Astrocyte of the hippocampus (primary cell): ENCODE measurements around the gene CARMIL1.
"Not testable (repeated sequence)": the region's sequence is repeated elsewhere in the genome, so short reads cannot be mapped to it uniquely, and the experiment has no call there.

Source experiments
- DNase-seq: peaks from one replicate; pipeline ENCODE4 v3.0.0; 2011; ENCODE audit warnings: low read depth, low spot score

CARMIL1 gene

DNA sequence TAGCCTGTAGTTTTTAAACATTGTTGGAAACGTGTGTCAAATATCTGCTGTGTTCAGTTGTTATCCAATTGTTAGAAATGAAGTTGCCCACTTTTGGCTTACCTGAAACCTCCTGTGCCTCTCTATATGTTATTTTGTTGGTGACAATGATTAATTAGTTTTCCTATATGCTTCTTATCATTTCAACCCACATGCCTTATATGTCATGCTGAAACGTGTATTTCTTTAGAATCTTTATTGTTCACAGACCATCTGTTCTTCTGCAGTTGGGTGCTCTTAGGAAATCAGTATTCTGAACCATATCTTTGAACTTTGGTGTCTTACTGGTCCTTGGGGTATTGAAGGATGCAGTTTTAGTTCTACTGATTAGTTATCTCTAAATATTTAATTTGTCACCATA, 281.7 kb downstream of the CARMIL1 start:
- no peak for DNase-seq

GRCh38 chr6:25564943-25565342, 285.8 kb downstream of the CARMIL1 start:
- DNase-seq = no peak

DNA sequence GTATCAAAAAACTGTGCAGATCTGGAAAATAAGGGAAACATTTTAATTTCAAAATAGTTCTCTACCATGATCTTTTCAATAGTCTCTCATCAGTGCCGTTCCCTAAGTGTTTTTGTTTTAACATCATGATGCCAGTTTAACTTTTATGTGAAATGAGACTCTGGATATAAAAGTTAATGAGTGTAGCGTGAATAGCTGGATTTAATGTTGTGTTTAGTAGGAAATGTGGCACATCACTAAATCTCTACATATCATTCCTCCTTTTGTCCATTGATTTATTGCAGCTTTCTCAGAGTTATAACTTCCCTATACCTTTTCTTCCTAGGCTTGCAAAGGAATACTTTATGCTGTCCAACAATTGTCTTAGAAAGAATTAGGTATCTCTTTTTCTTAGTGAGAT, 291.4 kb downstream of the CARMIL1 start:
- no peak for DNase-seq

DNA sequence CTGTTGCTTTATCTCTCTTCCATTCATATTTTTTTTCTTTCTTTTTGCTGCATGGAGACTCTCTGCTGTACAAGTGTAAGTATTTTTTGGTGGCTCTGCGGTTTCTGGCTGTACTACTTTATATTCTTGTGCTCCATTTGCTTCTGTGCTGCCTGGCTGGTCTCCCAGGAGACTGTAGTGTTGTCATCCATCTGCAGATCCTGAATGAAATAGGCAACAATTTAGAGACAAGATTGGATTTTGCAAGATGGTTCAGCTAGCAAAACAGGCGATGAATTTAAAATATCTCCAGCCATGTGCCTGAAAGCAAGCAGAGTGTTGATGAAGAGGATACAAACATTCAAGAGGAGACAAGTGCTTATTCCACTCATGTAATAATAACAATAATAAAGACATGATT, 297.7 kb downstream of the CARMIL1 start:
- peak; percentile 72 for DNase-seq

DNA sequence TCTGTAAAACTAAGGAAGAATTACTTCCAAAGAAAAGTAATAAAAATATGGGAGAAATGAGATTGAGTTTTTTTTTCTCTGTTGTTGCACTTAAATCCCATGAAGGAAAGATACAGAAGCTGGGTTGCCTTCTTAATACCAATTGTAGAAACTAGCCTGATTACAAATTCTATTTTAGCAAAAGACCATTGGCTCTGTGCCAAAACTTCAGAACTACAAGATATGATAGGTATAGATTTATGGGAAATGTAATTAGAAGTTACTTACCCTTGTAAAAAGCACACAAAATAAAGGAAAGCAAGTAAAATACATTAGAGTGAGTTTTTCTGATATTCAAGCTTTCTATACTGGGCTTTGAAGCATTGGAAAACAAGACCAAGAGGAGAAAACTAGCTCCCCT, 299.4 kb downstream of the CARMIL1 start:
- no peak for DNase-seq

DNA sequence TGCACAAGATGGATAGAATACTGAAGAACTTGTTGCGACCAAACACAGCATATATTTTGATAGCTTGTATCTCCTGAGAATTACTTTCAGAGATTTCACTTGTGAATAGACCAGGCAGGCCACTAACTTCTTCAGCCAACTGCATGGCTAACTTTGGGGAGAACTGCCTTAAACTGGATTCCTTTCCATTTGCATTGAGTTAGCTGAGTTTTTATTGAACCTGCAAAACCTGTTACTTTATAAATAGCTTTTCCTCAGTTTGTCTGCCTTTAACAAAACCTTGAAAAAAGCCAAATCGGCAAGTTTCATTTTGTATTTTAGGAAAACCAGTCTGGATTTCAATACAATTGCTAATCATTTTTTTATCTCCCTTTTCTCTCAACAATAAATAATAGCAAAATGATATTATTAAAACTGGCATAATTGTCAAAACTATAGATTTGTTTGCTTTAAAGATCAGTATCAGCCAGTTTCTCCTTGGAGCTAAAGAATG, 300.3 kb downstream of the CARMIL1 start:
- DNase-seq = no peak

GRCh38 chr6:25579902-25580495, 300.8 kb downstream of the CARMIL1 start:
- DNase-seq = no peak

GRCh38 chr6:25582101-25582500, 302.9 kb downstream of the CARMIL1 start:
- DNase-seq = peak; percentile 16

DNA sequence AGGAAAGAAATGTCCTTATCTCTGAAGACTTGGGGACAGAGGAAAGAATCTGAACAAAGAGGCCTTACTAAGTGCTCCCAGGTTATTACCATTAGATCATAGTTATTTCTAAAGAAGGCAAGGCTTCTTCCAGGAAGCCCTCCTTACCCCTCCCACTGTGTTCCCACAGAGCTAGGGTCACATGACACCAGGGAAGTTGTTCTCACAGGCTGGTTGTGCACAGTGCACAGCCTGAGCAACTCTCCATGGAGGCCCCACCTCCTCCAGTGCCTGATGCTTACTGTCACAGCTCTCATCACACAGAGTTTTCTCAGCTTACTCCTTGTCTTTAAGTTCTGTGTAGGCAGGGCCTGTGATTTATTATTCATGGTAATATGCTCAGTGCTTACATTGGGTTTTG, 303.9 kb downstream of the CARMIL1 start:
- no peak for DNase-seq

DNA sequence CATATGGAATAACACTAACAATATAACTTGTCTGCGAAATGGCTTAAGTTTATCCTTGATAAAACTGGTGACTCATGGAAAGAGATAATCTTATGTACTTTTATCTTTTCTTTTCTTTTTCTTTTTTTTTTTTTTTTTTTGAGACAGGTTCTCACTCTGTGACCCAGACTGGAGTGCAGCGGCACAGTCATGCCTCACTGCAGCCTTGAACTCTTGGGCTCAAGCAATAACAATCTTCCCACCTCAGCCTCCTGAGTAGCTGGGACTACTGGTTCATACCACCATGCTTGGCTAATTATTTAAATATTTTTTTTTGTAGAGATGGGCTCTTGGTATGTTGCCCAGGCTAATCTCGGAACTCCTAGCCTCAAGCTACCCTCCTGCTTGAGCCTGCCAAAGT, 304.7 kb downstream of the CARMIL1 start:
- no peak for DNase-seq

GRCh38 chr6:25585225-25585624, 306.1 kb downstream of the CARMIL1 start:
- DNase-seq = no peak

DNA sequence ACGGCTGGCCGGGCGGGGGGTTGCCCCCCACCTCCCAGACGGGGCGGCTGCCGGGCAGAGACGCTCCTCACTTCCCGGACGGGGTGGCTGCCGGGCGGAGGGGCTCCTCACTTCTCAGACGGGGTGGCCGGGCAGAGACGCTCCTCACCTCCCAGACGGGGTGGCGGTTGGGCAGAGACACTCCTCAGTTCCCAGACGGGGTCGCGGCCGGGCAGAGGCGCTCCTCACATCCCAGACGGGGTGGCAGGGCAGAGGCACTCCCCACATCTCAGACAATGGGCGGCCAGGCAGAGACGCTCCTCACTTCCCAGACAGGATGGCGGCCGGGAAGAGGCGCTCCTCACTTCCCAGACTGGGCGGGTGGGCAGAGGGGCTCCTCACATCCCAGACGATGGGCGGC, 306.9 kb downstream of the CARMIL1 start:
- not testable (repeated sequence) for DNase-seq

DNA sequence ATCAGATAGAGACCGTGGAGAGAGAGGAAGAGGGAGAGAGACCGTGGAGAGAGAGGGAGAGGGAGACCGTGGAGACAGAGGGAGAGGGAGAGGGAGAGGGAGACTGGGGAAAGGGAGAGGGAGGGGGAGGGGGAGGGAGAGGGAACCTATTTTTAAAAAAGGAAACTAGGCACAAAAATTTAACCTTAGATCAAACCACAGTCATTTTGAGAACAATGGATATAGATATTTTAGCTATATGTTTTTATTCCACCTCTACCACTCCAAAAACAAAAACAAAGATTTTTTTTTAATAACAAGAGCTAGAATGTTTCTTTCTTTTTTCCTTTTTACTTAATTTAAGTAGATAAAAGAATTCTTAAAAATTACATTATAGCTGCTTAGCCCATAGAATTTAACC, 307.8 kb downstream of the CARMIL1 start:
- no peak for DNase-seq

DNA sequence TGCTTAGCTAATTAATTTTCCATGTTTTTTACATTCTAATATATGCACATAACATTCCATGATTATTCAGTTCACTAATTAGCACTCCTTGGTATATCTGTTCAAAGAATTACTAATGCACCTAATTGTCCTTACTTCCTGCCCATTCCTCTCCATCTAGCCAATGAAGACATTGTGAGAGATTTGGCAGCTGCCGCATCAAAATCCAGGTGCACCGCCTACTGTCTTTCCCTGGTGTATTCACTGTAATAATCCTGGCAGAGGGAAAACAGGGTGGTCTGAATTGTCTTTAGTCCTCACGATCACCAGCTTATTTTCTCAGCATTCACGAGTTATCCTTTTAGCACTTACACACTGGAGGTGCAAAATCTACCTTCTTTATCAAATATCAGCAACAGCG, 311.8 kb downstream of the CARMIL1 start:
- no peak for DNase-seq

- DNase-seq = no peak
Observed at GRCh38 chr6:25596928-25597818, 318.0 kb downstream of the CARMIL1 start.

DNA sequence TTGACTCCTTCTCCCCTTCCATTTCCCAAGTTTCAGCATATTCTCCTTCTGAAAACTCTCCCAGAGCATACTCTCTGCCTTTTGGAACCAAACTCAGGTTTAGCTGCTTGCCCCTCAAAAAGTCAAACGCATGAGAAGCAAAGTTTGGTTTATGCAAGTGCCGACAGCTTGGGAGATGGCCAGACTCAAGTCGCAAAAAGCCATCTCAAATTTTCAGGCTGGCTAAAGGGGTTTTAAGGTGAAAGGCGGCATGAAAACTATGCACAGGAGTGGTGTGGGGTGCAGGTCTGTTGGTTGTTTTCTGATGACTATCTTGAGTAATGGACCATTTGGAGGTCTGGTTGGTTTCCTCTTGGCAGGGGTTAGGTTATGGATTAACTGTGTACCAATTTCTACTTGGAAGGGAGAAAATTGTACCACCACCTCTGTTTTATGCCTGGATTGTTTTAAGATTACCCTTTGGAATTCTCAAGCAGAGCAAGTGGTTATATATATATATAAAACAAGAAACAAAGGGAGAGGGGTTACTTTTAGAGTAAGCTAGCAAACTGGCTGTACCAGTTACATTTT, 320.4 kb downstream of the CARMIL1 start:
- no peak for DNase-seq

- DNase-seq = peak; percentile 64
Observed at GRCh38 chr6:25601800-25602673, 322.9 kb downstream of the CARMIL1 start.

GRCh38 chr6:25602674-25602982, 323.5 kb downstream of the CARMIL1 start:
- DNase-seq = no peak

GRCh38 chr6:25603251-25603650, 324.1 kb downstream of the CARMIL1 start:
- DNase-seq = no peak

GRCh38 chr6:25606151-25606550, 327.0 kb downstream of the CARMIL1 start:
- DNase-seq = no peak

DNA sequence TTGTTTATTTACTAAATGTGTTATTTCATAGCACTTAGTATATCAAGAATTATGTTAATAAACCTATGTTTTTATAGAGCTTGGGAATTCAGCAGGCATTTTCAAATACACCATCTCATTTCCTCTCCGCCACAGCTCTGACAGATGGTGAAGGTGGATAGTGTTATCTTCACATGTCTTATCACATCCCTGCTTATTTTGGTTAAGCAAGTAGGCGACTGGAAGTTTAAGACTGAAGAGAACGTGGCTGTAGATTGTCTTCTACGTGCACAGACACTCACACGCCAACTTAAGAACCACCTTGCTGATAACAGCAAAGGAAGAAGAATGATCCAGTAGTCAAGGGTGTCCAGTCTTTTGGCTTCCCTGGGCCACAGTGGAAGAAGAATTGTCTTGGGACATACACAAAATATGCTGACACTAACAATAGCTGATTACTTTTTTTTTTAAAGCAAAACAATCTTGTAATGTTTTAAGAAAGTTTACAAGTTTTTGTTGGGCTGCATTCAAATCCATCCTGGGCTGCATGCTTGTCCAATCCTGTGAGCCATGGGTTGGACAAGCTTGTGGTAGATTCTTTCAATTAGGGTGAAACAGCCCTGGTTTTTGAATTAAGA, 329.5 kb downstream of the CARMIL1 start:
- no peak for DNase-seq
